ENCODE measurements around the gene YPEL5.

YPEL5 gene

GRCh38 chr2:30188292-30188691, 41.5 kb downstream of the YPEL5 start:
- Histone ChIP-seq H3F3A (ENCODE audit: low read depth) (no peaks in the 10 kb centered on the region), H4K20me1 (ENCODE audit: insufficient read depth, low read length, poor library complexity, severe bottlenecking) (no peaks in the 10 kb centered on the region), H3K4me2 (ENCODE audit: low read depth, low read length, poor library complexity, severe bottlenecking) (no peak overlapping the region), H3K9me2 (replicated peaks; ENCODE audit: low read depth, low read length) (no peaks in the 10 kb centered on the region), H3K27me3 (ENCODE audit: insufficient read depth, low read length, poor library complexity, severe bottlenecking) (no peaks in the 10 kb centered on the region), H3K4me3 (ENCODE audit: low read length, poor library complexity, severe bottlenecking) (no peak overlapping the region), H3K79me2 (ENCODE audit: insufficient read depth, low read length) (no peaks in the 10 kb centered on the region), H3K4me1 (ENCODE audit: insufficient read depth, low read length, poor library complexity, severe bottlenecking) (no peaks in the 10 kb centered on the region), H3K36me3 (ENCODE audit: insufficient read depth, low read length) (no peaks in the 10 kb centered on the region), H3K9me3 (ENCODE audit: insufficient read depth, low read depth, low read length) (no peaks in the 10 kb centered on the region), H3K9ac (ENCODE audit: low read depth, low read length, poor library complexity, severe bottlenecking) (no peak overlapping the region), H2AFZ (ENCODE audit: low read length) (no peak overlapping the region)
- TF ChIP-seq, protein P1, sequence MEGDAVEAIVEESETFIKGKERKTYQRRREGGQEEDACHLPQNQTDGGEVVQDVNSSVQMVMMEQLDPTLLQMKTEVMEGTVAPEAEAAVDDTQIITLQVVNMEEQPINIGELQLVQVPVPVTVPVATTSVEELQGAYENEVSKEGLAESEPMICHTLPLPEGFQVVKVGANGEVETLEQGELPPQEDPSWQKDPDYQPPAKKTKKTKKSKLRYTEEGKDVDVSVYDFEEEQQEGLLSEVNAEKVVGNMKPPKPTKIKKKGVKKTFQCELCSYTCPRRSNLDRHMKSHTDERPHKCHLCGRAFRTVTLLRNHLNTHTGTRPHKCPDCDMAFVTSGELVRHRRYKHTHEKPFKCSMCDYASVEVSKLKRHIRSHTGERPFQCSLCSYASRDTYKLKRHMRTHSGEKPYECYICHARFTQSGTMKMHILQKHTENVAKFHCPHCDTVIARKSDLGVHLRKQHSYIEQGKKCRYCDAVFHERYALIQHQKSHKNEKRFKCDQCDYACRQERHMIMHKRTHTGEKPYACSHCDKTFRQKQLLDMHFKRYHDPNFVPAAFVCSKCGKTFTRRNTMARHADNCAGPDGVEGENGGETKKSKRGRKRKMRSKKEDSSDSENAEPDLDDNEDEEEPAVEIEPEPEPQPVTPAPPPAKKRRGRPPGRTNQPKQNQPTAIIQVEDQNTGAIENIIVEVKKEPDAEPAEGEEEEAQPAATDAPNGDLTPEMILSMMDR (conservative IDR thresholded peaks at IDR 0.05; ENCODE audit: low read length): no peak

DNA sequence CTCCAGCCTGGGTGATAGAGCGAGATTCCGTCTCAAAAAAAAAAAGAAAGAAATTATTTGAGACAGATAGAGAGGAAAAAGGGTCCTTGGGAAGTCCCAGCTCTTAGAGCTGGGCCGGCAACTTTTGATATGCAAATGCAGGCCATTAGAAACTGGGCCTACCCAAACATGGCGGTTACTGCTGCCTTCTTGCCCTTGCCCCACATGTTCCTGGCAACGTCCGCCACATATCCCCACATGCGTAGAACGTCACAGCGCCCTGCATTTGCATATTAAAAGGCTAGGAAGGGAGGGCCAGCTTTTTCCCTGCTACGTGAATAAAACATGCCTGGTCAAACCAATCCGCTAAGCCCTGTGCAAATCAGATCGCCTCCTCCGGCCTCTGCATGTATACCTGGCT, 43.8 kb downstream of the YPEL5 start:
- Histone ChIP-seq H2AFZ (ENCODE audit: low read length) (no peak overlapping the region), H3K9me2 (replicated peaks; ENCODE audit: low read depth, low read length) (no peaks in the 10 kb centered on the region), H3K4me1 (ENCODE audit: insufficient read depth, low read length, poor library complexity, severe bottlenecking) (no peaks in the 10 kb centered on the region), H3K4me3 (ENCODE audit: low read length, poor library complexity, severe bottlenecking) (no peak overlapping the region), H3K36me3 (ENCODE audit: insufficient read depth, low read length) (no peaks in the 10 kb centered on the region), H3K4me2 (ENCODE audit: low read depth, low read length, poor library complexity, severe bottlenecking) (no peak overlapping the region), H3K27me3 (ENCODE audit: insufficient read depth, low read length, poor library complexity, severe bottlenecking) (no peaks in the 10 kb centered on the region), H4K20me1 (ENCODE audit: insufficient read depth, low read length, poor library complexity, severe bottlenecking) (no peaks in the 10 kb centered on the region), H3K9me3 (ENCODE audit: insufficient read depth, low read depth, low read length) (no peaks in the 10 kb centered on the region), H3F3A (ENCODE audit: low read depth) (no peaks in the 10 kb centered on the region), H3K79me2 (ENCODE audit: insufficient read depth, low read length) (no peaks in the 10 kb centered on the region), H3K9ac (ENCODE audit: low read depth, low read length, poor library complexity, severe bottlenecking) (no peak overlapping the region)
- no peak for TF ChIP-seq EZH2phosphoT487 (IDR thresholded peaks at IDR 0.05; ENCODE audit: borderline replicate concordance)
- TF ChIP-seq, protein P1 (conservative IDR thresholded peaks at IDR 0.05; ENCODE audit: low read length): no peak

- no peaks in the 10 kb centered on the region for H4K20me1 ChIP-seq (ENCODE audit: insufficient read depth, low read length, poor library complexity, severe bottlenecking)
- H3K36me3 ChIP-seq (ENCODE audit: insufficient read depth, low read length): no peaks in the 10 kb centered on the region
- no peak overlapping the region for H2AFZ ChIP-seq (ENCODE audit: low read length)
- H3K9ac ChIP-seq (ENCODE audit: low read depth, low read length, poor library complexity, severe bottlenecking): no peak overlapping the region
- H3K9me3 ChIP-seq (ENCODE audit: insufficient read depth, low read depth, low read length): no peaks in the 10 kb centered on the region
- H3K27me3 ChIP-seq (ENCODE audit: insufficient read depth, low read length, poor library complexity, severe bottlenecking): no peaks in the 10 kb centered on the region
- no peak overlapping the region for H3K4me2 ChIP-seq (ENCODE audit: low read depth, low read length, poor library complexity, severe bottlenecking)
- H3K4me1 ChIP-seq (ENCODE audit: insufficient read depth, low read length, poor library complexity, severe bottlenecking): no peaks in the 10 kb centered on the region
- no peak overlapping the region for H3K4me3 ChIP-seq (ENCODE audit: low read length, poor library complexity, severe bottlenecking)
- H3K79me2 ChIP-seq (ENCODE audit: insufficient read depth, low read length): no peaks in the 10 kb centered on the region
- H3F3A ChIP-seq (ENCODE audit: low read depth): no peaks in the 10 kb centered on the region
- TF ChIP-seq, protein P1 (conservative IDR thresholded peaks at IDR 0.05; ENCODE audit: low read length): no peak
- no peak for TF ChIP-seq EZH2phosphoT487 (IDR thresholded peaks at IDR 0.05; ENCODE audit: borderline replicate concordance)
- no peaks in the 10 kb centered on the region for H3K9me2 ChIP-seq (replicated peaks; ENCODE audit: low read depth, low read length)
Measured at GRCh38 chr2:30191107-30191506, 44.3 kb downstream of the YPEL5 start.

All from Loucy (cell line).